Body of pancreas (tissue), 4 donors: ENCODE results near the gene CKAP2. TPM values are rescaled to one million over a fixed set of nuclear protein-coding genes. Genes with fewer than 3 reads are reported as not detected.
"Not testable (repeated sequence)": the region's sequence is repeated elsewhere in the genome, so short reads cannot be mapped to it uniquely, and the experiment has no call there.

Source experiments
- ATAC-seq: fragments of 150-250 bp; one replicate; pipeline ENCODE4 v1.9.1; 2016
- DNase-seq, 4 donors: peaks; one replicate each; pipeline ENCODE4 v3.0.0-alpha.2; 2019
- H3K27ac ChIP-seq, 4 donors: fragments of 200-600 bp; sonication (generic); 1 replicate in 3 of 4; 2 replicates in 1 of 4; pipeline versions ENCODE4 v1.5.1 to v1.6.1; 2016 to 2019; ENCODE audit warnings: mild to moderate bottlenecking in 1 of 4, mixed read lengths in 1 of 4, moderate library complexity in 1 of 4
- H3K27me3 ChIP-seq, 2 donors: fragments of 200-600 bp; sonication (generic); one replicate each; pipeline ENCODE4 v1.6.0; 2016; ENCODE audit warnings: mild to moderate bottlenecking in 1 of 2
- H3K36me3 ChIP-seq, 2 donors: fragments of 200-600 bp; sonication (generic); replicated peaks in 1 of 2; 2 replicates each; pipeline ENCODE4 v1.5.1; 2016; ENCODE audit warnings: low read depth in 2 of 2; ENCODE audit not compliant: insufficient read depth in 1 of 2
- H3K4me1 ChIP-seq: fragments of 200-600 bp; sonication (generic); one replicate; pipeline ENCODE4 v1.6.0; 2016
- H3K4me3 ChIP-seq, 2 donors: fragments of 200-600 bp; sonication (generic); 1 replicate in 1 of 2; 2 replicates in 1 of 2; pipeline ENCODE4 v1.5.1; 2016 to 2019
- H3K9me3 ChIP-seq, 3 donors: fragments of 200-600 bp; sonication (generic); 1 replicate in 2 of 3; 2 replicates in 1 of 3; pipeline ENCODE4 v1.5.1; 2016
- WGBS, 2 donors: methylation state at CpG; one replicate each; pipeline ENCODE4 v1.1.5; 2017; 5-methylcytosine and 5-hydroxymethylcytosine counted together
- intact Hi-C: fragments of 100-400 bp; cut with DNase I; formaldehyde crosslinking; loops from one replicate; pipeline ENCODE4 v1.15.1; 2023
- total RNA-seq, 2 donors: library from RNA; depleted of rRNA; stranded (reverse); fragments of >200 nt; gene quantifications; one replicate each; pipeline ENCODE4 v1.1.0, GENCODE V29; 2016

The CKAP2 gene
- total RNA-seq, 2 donors from 2014 or later: 5.2 to 5.9 TPM

DNA sequence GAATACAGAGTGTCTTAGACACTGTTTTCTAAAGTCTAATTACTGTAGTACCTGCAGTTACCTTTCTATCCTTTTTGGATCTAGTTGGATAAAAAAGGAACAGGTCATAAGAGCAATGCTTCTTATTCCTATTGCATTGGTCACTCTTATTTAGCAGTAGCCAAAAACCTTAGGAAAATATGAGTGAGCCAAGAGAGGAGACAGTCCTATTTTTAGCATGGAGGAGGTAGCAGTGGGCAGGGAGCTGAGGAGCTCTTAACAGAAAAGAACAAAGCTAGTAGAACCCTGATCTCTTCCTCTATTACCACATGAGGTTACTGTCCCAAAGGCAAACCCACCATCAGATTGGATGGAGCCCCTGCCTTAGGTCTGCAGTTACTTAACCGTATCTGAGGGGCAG lies 50.6 kb downstream of the CKAP2 start:
- H3K9me3 ChIP-seq, H3K27ac ChIP-seq, intact Hi-C loops, H3K4me3 ChIP-seq, H3K4me1 ChIP-seq, ATAC-seq, DNase-seq, H3K27me3 ChIP-seq, H3K36me3 ChIP-seq: not testable (repeated sequence)
- no CpG with 5 or more reads among the region's 1 CpG for WGBS, 2 donors

- WGBS, 2 donors: 71% methylated on average over 1 of the region's 6 CpGs; no CpG with 5 or more reads in 1 of the 2 donors
- H3K27ac ChIP-seq, intact Hi-C loops, H3K27me3 ChIP-seq, H3K36me3 ChIP-seq, DNase-seq, ATAC-seq, H3K4me1 ChIP-seq, H3K9me3 ChIP-seq, H3K4me3 ChIP-seq: not testable (repeated sequence)
Measured at GRCh38 chr13:52509532-52509931, 54.3 kb downstream of the CKAP2 start.

- ATAC-seq, intact Hi-C loops, H3K36me3 ChIP-seq, H3K27me3 ChIP-seq, DNase-seq, H3K4me1 ChIP-seq, H3K4me3 ChIP-seq, H3K27ac ChIP-seq, H3K9me3 ChIP-seq: not testable (repeated sequence)
- 55 to 80% methylated on average over 2 of the region's 3 CpGs for WGBS, 2 donors
Measured at GRCh38 chr13:52510221-52510797, 55.0 kb downstream of the CKAP2 start.

GRCh38 chr13:52511598-52511997 lies 56.3 kb downstream of the CKAP2 start:
- H3K27ac ChIP-seq, H3K36me3 ChIP-seq, H3K4me3 ChIP-seq, H3K27me3 ChIP-seq, ATAC-seq, H3K9me3 ChIP-seq, H3K4me1 ChIP-seq, intact Hi-C loops, DNase-seq: not testable (repeated sequence)
- WGBS, 2 donors: 84 to 89% methylated on average over 4 of the region's 4 CpGs

- H3K27me3 ChIP-seq, H3K36me3 ChIP-seq, H3K4me1 ChIP-seq, H3K4me3 ChIP-seq, ATAC-seq, H3K27ac ChIP-seq, intact Hi-C loops, H3K9me3 ChIP-seq: not testable (repeated sequence)
- peak in 1 of 4 donors; percentile 1 for DNase-seq
- WGBS, 2 donors: 61 to 65% methylated on average over 5 of the region's 6 CpGs
Measured at GRCh38 chr13:52513957-52514596, 58.8 kb downstream of the CKAP2 start.

GRCh38 chr13:52523323-52523722 lies 68.0 kb downstream of the CKAP2 start:
- H3K4me1 ChIP-seq, H3K27ac ChIP-seq, H3K9me3 ChIP-seq, H3K4me3 ChIP-seq, intact Hi-C loops, H3K27me3 ChIP-seq, ATAC-seq, DNase-seq, H3K36me3 ChIP-seq: not testable (repeated sequence)
- WGBS, 2 donors: no CpG with 5 or more reads among the region's 6 CpGs

Other genes starting within 250 kb of the CKAP2 start
- 1 to 10 TPM; 1.3 TPM for gene THSD1, start 49.3 kb upstream of the CKAP2 start, total RNA-seq
- gene VPS36, start 4.8 kb upstream of the CKAP2 start, total RNA-seq: 10 to 100 TPM; 35.3 to 44.6 TPM
- gene HNRNPA1L2, start 187.0 kb downstream of the CKAP2 start, total RNA-seq: 1 to 10 TPM in 1 of 2 donors, not detected in 1; 3.9 TPM
- gene SUGT1, start 197.4 kb downstream of the CKAP2 start, total RNA-seq: 10 to 100 TPM; 12.5 to 31.4 TPM